Activated CD8-positive, alpha-beta T cell treated with anti-CD3 and anti-CD28 coated beads for 36 hours (primary cell): ENCODE data around the gene FGF14. TPM values are rescaled to one million over a fixed set of nuclear protein-coding genes. Genes with fewer than 3 reads are reported as not detected.

Experiments
- ATAC-seq: fragments of 200-7000 bp; cut with Tn5 transposase; one replicate; pipeline ENCODE4 v1.10.0; 2021; ENCODE audit warnings: mild to moderate bottlenecking, moderate library complexity
- CTCF ChIA-PET: fragments of 350-600 bp; sonication (Branson Sonifier 250); formaldehyde crosslinking; loops from one replicate; lab custom pipeline; 2021; ENCODE audit warnings: antibody characterized with exemption; lab: Charles Lee
- POLR2A ChIA-PET: fragments of 350-600 bp; sonication (Branson Sonifier 250); formaldehyde crosslinking; loops from one replicate; lab custom pipeline; 2021; ENCODE audit warnings: antibody characterized with exemption; lab: Charles Lee
- DNase-seq: peaks from one replicate; pipeline ENCODE4 v3.0.0-alpha.2; 2020
- H3K27ac Mint-ChIP-seq: one replicate; pipeline ENCODE4 v1.8.0; 2021; ENCODE audit warnings: mild to moderate bottlenecking, mixed read lengths
- H3K27me3 Mint-ChIP-seq: one replicate; pipeline ENCODE4 v1.8.0; 2021; ENCODE audit warnings: mixed read lengths
- H3K36me3 Mint-ChIP-seq: one replicate; pipeline ENCODE4 v1.8.0; 2021; ENCODE audit warnings: low read depth, mixed read lengths
- H3K4me1 Mint-ChIP-seq: one replicate; pipeline ENCODE4 v1.8.0; 2021; ENCODE audit warnings: low read depth, mixed read lengths
- H3K4me3 Mint-ChIP-seq: one replicate; pipeline ENCODE4 v1.8.0; 2021; ENCODE audit warnings: mild to moderate bottlenecking, moderate library complexity, mixed read lengths
- H3K9me3 Mint-ChIP-seq: one replicate; pipeline ENCODE4 v1.8.0; 2021; ENCODE audit warnings: mixed read lengths
- CTCF ChIP-seq: fragments of 200-600 bp; IDR thresholded peaks from one replicate; pipeline ENCODE4 v1.8.0; 2022; ENCODE audit warnings: antibody characterized with exemption, mild to moderate bottlenecking
- intact Hi-C: fragments of 100-400 bp; cut with micrococcal nuclease; formaldehyde crosslinking; loops from one replicate; pipeline ENCODE4 v1.10.0; 2022
- total RNA-seq, 2 experiments: library from RNA; stranded (reverse); gene quantifications; one replicate each; pipeline ENCODE4 v1.2.3, GENCODE V29; 2021

The FGF14 gene
- total RNA-seq, 2 experiments from 2014 or later, result not detected

GRCh38 chr13:102128216-102128810, 273.5 kb downstream of the FGF14 start:
- no peak for DNase-seq
- Mint-ChIP-seq H3K9me3 (no peaks in the 10 kb centered on the region), H3K4me3 (no peak overlapping the region), H3K27ac (no peak overlapping the region), H3K36me3 (no peaks in the 10 kb centered on the region), H3K4me1 (no peaks in the 10 kb centered on the region), H3K27me3 (peaks cover 2% of the 10 kb centered on the region)
- POLR2A ChIA-PET, result no interaction called here
- ATAC-seq, result no peak
- CTCF ChIA-PET, result interaction anchor here (0.6 kb wide), 1 partner anchor 453 kb away, joined by 3 read pairs; no protein-coding TSS in a partner anchor
- no peak for TF ChIP-seq CTCF
- intact Hi-C loops, result no loop called here

DNA sequence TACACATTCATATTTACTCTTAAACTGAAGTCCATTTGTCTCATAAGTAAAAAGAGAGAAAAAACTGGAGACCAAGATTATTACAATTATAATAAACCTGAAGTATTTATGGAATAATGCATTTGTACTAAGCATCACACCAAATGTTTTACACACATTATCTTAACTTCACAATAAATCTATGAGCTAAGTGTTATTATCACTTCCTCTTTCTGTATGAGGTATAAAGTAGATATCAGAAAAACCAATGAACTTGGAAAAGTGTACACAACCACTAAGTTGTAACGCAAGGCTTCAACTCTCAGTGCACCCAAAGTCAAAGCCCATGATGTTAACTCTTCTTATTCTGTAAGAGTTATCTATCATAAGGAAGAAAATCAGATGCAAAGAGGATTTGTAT, 274.7 kb downstream of the FGF14 start:
- TF ChIP-seq CTCF, result no peak
- H3K27ac Mint-ChIP-seq, result no peak overlapping the region
- no peaks in the 10 kb centered on the region for H3K9me3 Mint-ChIP-seq
- intact Hi-C loops, result no loop called here
- no peaks in the 10 kb centered on the region for H3K36me3 Mint-ChIP-seq
- ChIA-PET POLR2A (no interaction called here), CTCF (no interaction called here)
- no peak for DNase-seq
- peaks cover 3% of the 10 kb centered on the region for H3K27me3 Mint-ChIP-seq
- ATAC-seq, result no peak
- H3K4me3 Mint-ChIP-seq, result no peak overlapping the region
- H3K4me1 Mint-ChIP-seq, result no peaks in the 10 kb centered on the region

GRCh38 chr13:102122147-102122546, 279.7 kb downstream of the FGF14 start:
- Mint-ChIP-seq H3K36me3 (no peaks in the 10 kb centered on the region), H3K27me3 (peaks cover 2% of the 10 kb centered on the region), H3K9me3 (no peaks in the 10 kb centered on the region), H3K4me1 (no peaks in the 10 kb centered on the region), H3K27ac (no peak overlapping the region), H3K4me3 (no peak overlapping the region)
- DNase-seq (no peak), ATAC-seq (no peak)
- ChIA-PET CTCF (no interaction called here), POLR2A (no interaction called here)
- TF ChIP-seq CTCF, result no peak
- intact Hi-C loops, result no loop called here

GRCh38 chr13:102117175-102117831, 284.5 kb downstream of the FGF14 start:
- no peak overlapping the region for H3K4me3 Mint-ChIP-seq
- ChIA-PET POLR2A (no interaction called here), CTCF (no interaction called here)
- H3K27me3 Mint-ChIP-seq, result peaks cover 2% of the 10 kb centered on the region
- no peak overlapping the region for H3K27ac Mint-ChIP-seq
- intact Hi-C loops, result no loop called here
- H3K4me1 Mint-ChIP-seq, result no peaks in the 10 kb centered on the region
- H3K36me3 Mint-ChIP-seq, result no peaks in the 10 kb centered on the region
- DNase-seq (no peak), ATAC-seq (no peak)
- no peaks in the 10 kb centered on the region for H3K9me3 Mint-ChIP-seq
- TF ChIP-seq CTCF, result no peak

DNA sequence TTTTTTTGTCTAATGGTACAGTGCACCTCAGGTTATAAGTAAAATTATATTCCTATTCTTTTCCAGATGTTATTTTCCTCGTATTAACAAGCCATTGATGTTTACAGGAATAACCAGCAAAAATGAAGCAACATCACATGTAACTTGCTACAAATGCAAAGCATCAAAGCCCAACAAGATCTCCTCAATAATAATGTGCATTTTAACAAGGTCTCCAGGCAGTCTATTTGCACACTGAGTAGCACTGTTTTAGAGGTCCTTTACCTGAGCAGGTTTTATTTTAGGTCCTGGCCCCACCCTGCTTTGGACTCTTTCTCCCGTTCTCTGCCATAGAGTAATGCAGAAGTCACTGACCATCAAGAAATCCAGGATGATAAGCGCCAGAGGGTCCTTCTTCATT, 298.4 kb downstream of the FGF14 start:
- H3K9me3 Mint-ChIP-seq, result no peaks in the 10 kb centered on the region
- H3K27me3 Mint-ChIP-seq, result no peaks in the 10 kb centered on the region
- no peak overlapping the region for H3K27ac Mint-ChIP-seq
- intact Hi-C loops, result no loop called here
- ATAC-seq (no peak), DNase-seq (no peak)
- TF ChIP-seq CTCF, result no peak
- CTCF ChIA-PET, result no interaction called here
- POLR2A ChIA-PET, result no interaction called here
- no peak overlapping the region for H3K4me3 Mint-ChIP-seq
- H3K36me3 Mint-ChIP-seq, result no peaks in the 10 kb centered on the region
- H3K4me1 Mint-ChIP-seq, result no peaks in the 10 kb centered on the region
